Peyer's patch (tissue), 4 donors: ENCODE measurements around the gene POU6F2.

ENCODE experiments used
- CTCF ChIP-seq, 6 experiments: fragments of 450-650 bp in 4 of 6; fragments of 200-600 bp in 2 of 6; sonication (generic) in 1 of 6; IDR thresholded peaks; one replicate each; pipeline ENCODE4 v1.5.1; 2017 to 2019; ENCODE audit warnings: antibody characterized with exemption in 6 of 6, mild to moderate bottlenecking in 3 of 6, moderate library complexity in 1 of 6
- POLR2A ChIP-seq, 2 donors: fragments of 450-650 bp; IDR thresholded peaks; one replicate each; pipeline ENCODE4 v1.5.1; 2017; ENCODE audit warnings: antibody characterized with exemption in 2 of 2, mild to moderate bottlenecking in 2 of 2, moderate library complexity in 2 of 2

GRCh38 chr7:39404907-39405306 is 427.2 kb downstream of the POU6F2 start:
- TF ChIP-seq POLR2A (IDR thresholded peaks at IDR 0.05) (no peak), CTCF (IDR thresholded peaks at IDR 0.05) (no peak)
